ENCODE measurements around the gene BCL11B. TPM values are rescaled to one million over a fixed set of nuclear protein-coding genes. Genes with fewer than 3 reads are reported as not detected.
A peak's percentile ranks its signal among the peaks of the same experiment; 100 is the strongest.

Gene BCL11B
- total RNA-seq, 2 donors from 2014 or later, result 0.19 to 0.43 TPM

DNA sequence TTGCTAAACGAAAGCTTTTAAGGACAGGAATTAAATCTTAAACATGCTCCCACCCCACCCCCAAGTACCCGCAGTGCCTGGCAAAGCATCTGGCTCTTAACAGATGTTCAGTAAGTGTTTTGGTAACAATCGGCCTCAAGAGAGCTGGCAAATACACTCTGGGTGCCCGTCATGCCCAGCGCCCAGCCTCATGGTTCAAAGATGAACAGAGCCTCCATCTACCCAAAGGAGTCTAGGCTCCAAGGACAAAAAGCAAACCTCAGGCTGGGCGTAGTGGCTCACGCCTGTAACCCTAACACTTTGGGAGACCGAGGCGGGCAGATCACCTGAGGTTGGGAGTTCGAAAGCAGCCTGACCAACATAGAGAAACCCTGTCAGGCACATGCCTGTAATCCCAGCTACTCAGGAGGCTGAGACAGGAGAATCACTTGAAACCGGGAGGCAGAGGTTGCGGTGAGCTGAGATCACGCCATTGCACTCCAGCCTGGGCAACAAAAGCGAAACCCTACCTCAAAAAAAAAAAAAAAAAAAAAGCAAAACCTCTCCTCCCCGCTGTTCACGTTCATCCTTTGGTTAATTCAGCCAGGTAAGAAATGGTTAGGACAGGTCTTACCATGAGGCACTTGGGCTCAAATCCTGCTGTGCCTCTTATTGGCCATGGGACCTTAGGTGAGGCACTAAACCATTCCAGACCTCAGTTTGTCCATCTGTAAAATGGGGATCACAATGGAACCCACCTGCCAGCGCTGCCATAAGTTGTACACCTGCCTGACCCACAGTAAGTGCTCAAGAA lies 151.3 kb downstream of the BCL11B start:
- Histone ChIP-seq H3K36me3 (no peaks in the 10 kb centered on the region), H3K27me3 (peaks cover 0 to 4% of the 10 kb centered on the region in 2 donors), H3K4me1 (no peaks in the 10 kb centered on the region), H3K4me3 (no peak overlapping the region), H3K9me3 (no peaks in the 10 kb centered on the region), H3K27ac (no peak overlapping the region)
- no peak for TF ChIP-seq CTCF (IDR thresholded peaks at IDR 0.05)
- peak; percentile 36 for DNase-seq (ENCODE audit: low spot score)

DNA sequence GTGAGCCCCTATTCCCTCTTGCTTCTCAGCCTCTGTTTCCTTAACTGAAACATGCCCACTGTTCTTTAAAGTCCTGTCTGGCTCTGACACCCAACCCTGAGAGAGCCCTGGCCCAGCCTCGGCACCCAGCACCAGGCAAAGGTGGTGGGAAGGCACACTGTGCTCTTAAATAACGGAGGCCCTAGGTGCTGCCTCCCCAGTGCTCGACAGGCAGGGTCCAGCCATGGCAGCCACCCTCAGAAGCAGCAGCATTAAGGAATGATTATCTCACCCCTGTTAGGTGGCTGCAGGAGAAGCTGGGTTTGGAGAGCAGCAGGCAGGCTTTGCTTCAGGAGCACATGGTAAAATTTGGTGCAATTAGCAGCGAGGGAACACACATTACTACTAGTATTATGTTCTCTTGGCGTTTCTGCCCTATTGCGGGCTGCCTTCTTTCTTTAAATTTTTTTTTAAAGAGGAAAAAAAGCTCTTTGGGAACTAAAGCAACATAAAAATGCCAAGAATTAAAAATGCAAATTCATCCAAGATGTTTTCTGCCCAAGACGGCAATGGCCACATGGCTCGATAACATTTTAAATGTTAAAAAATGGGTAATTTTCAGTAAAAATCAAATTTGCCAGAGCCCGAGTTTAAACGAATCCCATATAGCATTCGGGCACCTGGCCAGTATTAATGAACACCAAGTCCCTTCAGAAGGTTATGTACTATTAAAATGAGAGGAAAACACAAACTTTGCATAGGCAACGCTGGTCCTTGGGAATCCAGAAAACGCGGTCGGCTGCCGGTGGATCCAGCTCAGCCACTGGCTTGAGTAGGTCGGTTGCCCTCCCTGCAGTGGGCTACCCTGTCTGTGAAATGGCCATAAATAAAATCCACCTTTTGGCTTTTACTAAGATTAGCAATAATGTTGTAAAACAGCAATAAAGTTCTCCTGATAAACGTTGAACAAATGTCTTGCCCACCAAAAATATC lies 152.2 kb downstream of the BCL11B start:
- Histone ChIP-seq H3K36me3 (no peaks in the 10 kb centered on the region), H3K4me3 (no peak overlapping the region), H3K4me1 (no peaks in the 10 kb centered on the region), H3K9me3 (peaks cover 0 to 2% of the 10 kb centered on the region in 2 donors), H3K27me3 (peaks cover 0 to 4% of the 10 kb centered on the region in 2 donors), H3K27ac (no peak overlapping the region)
- DNase-seq (ENCODE audit: low spot score), result peak; percentile 38
- no peak for TF ChIP-seq CTCF (IDR thresholded peaks at IDR 0.05)

Other genes with a start within 250 kb of the BCL11B start
- 100 to 1,000 TPM in 1 of 2 donors, 10 to 100 TPM in 1; 84.2 to 114 TPM for gene SETD3, start 208.7 kb upstream of the BCL11B start, total RNA-seq
- 10 to 100 TPM; 13.9 to 17.1 TPM for gene CCNK, start 209.2 kb upstream of the BCL11B start, total RNA-seq

All from right atrium auricular region (tissue), 2 donors.